ENCODE results near the gene PDE1A.
A peak's percentile ranks its signal among the peaks of the same experiment; 100 is the strongest.

PDE1A gene

GRCh38 chr2:182241936-182242335, 184.9 kb downstream of the PDE1A start:
- H3K4me3 ChIP-seq (ENCODE audit: low read depth, low read length): no peak overlapping the region
- no peak for TF ChIP-seq CTCF (IDR thresholded peaks at IDR 0.05; ENCODE audit: low read depth, low read length)
- DNase-seq (ENCODE audit: low read depth, low spot score): no peak
- in situ Hi-C loops (cut with HindIII; ENCODE audit: low sequenced_read_pairs): no loop called here

DNA sequence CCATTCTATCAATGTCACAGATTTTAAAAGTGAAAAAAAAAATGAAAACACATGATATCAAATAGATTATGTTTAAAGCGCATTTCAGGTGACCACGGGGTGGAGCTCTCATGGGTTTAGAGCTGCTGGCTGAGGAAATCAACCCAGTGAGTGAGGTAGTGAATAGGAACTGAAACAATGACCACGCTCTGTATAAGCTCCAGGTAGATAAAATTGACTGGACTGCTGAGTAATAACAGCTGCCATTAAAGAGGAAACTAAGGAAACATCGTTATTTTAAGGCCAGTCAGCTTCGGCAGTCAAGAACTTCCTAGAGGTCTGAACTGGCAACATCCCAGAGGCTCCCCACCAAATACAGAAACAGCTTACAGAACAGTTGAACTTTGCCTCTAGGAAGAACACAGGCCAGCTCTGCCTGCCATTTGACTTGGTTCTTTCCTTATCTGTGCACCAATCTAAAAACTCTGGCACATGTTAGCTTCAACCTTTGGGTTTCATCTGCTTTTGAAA, 185.9 kb downstream of the PDE1A start:
- H3K4me3 ChIP-seq (ENCODE audit: low read depth, low read length): no peak overlapping the region
- in situ Hi-C loops (cut with HindIII; ENCODE audit: low sequenced_read_pairs): no loop called here
- DNase-seq (ENCODE audit: low read depth, low spot score): peak; percentile 48
- TF ChIP-seq CTCF (IDR thresholded peaks at IDR 0.05; ENCODE audit: low read depth, low read length): peak; percentile 51

- no peak for TF ChIP-seq CTCF (IDR thresholded peaks at IDR 0.05; ENCODE audit: low read depth, low read length)
- DNase-seq (ENCODE audit: low read depth, low spot score): no peak
- in situ Hi-C loops (cut with HindIII; ENCODE audit: low sequenced_read_pairs): no loop called here
- no peak overlapping the region for H3K4me3 ChIP-seq (ENCODE audit: low read depth, low read length)
These were observed 196.3 kb downstream of the PDE1A start for GRCh38 chr2:182230561-182230960.

DNA sequence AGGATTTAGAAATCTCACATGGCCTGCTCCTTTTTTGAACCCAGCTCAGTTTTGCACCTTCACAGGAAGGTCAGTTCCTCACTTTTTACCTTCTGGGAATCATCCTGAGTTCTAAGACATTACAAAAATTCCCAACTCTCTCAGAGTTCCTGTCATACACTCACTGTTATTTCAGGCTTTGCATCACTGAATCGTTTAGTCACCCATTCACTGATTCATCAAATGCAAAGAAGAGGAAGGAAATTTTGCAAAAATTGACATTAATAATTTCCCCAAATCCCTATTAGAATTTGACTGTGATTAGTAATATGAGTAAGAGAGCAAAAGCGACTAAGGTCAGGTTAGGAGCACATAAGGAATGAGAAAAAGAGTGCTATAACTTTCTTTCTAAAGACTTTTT, 197.5 kb downstream of the PDE1A start:
- no peak for TF ChIP-seq CTCF (IDR thresholded peaks at IDR 0.05; ENCODE audit: low read depth, low read length)
- no peak for DNase-seq (ENCODE audit: low read depth, low spot score)
- H3K4me3 ChIP-seq (ENCODE audit: low read depth, low read length): no peak overlapping the region
- in situ Hi-C loops (cut with HindIII; ENCODE audit: low sequenced_read_pairs): no loop called here

DNA sequence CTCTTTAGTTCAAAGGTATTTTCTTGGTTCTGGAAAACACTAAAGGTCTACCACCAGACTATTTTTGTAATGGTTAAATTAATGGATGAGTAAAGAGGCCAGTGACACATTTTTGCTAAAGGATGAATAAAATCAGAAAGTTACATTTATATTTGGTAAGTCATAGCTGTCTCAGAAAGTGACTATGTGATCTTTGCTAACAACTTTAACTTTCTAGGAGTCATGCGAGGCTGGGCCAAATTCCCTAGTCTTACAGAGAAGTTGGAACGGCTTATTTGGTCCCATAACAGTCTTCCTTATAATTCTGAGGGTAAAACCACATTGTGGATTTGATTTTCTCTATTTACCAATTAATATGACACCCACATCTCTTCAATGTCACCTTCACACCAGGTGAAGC, 198.1 kb downstream of the PDE1A start:
- H3K4me3 ChIP-seq (ENCODE audit: low read depth, low read length): no peak overlapping the region
- TF ChIP-seq CTCF (IDR thresholded peaks at IDR 0.05; ENCODE audit: low read depth, low read length): no peak
- in situ Hi-C loops (cut with HindIII; ENCODE audit: low sequenced_read_pairs): no loop called here
- peak; percentile 12 for DNase-seq (ENCODE audit: low read depth, low spot score)

- no peak overlapping the region for H3K4me3 ChIP-seq (ENCODE audit: low read depth, low read length)
- in situ Hi-C loops (cut with HindIII; ENCODE audit: low sequenced_read_pairs): no loop called here
- no peak for DNase-seq (ENCODE audit: low read depth, low spot score)
- TF ChIP-seq CTCF (IDR thresholded peaks at IDR 0.05; ENCODE audit: low read depth, low read length): no peak
These were observed 198.8 kb downstream of the PDE1A start for GRCh38 chr2:182228073-182228473.

GRCh38 chr2:182226807-182227206, 200.0 kb downstream of the PDE1A start:
- in situ Hi-C loops (cut with HindIII; ENCODE audit: low sequenced_read_pairs): no loop called here
- H3K4me3 ChIP-seq (ENCODE audit: low read depth, low read length): no peak overlapping the region
- no peak for TF ChIP-seq CTCF (IDR thresholded peaks at IDR 0.05; ENCODE audit: low read depth, low read length)
- no peak for DNase-seq (ENCODE audit: low read depth, low spot score)

Data from astrocyte of the spinal cord (primary cell).